Hindlimb muscle (tissue), 1 donor: ENCODE measurements around the gene CIB4. TPM values are rescaled to one million over a fixed set of nuclear protein-coding genes. Genes with fewer than 3 reads are reported as not detected.
"Not testable (repeated sequence)": the region's sequence is repeated elsewhere in the genome, so short reads cannot be mapped to it uniquely, and the experiment has no call there.

Experiments
- DNase-seq: peaks from one replicate; pipeline ENCODE4 v3.0.0-alpha.2; 2013
- polyA plus RNA-seq: library from polyadenylated mRNA; unstranded; fragments of 120-200 nt; gene quantifications from one replicate; pipeline ENCODE4 v1.2.1, GENCODE V29; 2013; ENCODE audit not compliant: insufficient read length

The CIB4 gene
- polyA plus RNA-seq, 1 donor: not detected

DNA sequence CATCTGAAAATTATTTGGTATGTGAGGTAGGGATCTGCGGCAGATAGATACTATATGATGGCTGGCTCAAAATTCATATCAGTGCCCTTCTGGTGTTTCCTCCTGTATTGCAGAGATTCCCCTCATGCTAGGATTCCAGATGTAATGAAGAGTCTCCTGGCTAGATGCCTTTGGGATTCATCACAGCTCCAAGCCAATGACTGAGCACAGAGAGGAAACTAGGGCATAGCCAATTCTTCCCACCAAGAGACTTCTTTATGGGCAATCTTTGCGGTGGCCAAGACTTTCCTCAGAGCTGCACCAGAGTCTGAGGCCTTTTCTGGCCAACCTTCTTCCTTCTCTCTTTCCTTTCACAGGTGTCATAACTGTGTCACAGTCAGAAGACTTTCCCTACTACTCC, 25.5 kb upstream of the CIB4 start:
- DNase-seq: no peak

DNA sequence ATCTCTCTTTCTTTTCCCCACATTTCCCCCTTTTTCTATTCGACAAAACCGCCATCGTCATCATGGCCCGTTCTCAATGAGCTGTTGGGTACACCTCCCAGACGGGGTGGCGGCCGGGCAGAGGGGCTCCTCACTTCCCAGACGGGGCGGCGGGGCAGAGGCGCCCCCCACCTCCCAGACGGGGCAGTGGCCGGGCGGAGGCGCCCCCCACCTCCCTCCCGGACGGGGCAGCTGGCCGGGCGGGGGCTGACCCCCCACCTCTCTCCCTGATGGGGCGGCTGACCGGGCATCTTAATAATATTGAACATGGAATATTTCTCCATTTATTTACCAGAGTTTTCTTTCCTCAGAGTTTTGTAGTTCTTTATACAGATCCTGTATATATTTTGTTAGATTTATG, 24.1 kb upstream of the CIB4 start:
- not testable (repeated sequence) for DNase-seq

DNA sequence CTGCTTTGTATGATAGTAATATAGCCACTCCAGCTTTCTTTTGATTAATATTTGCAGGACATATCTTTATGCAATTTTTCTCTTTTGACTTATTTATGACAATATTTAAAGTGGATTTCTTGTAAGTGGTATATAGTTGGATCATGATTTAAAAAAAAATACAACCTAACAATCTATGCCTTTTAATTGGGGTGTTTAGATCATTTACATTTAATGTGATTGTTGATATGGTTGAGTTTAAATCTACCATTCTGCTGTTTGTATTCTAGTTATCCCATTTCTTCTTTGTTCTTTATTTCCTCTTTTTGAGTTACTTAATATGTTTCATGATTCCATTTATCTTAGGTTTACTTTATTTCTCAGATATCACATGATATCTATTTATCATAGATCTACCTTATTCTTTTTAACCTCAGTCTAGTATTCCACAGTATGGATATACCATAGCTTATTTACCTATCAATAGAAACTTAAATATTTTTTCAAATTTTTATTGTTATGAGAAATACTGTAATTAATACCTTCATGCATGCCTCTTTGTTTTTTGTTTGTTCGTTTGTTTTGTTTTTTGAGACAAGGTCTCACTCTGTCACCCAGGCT, 19.3 kb upstream of the CIB4 start:
- no peak for DNase-seq

DNA sequence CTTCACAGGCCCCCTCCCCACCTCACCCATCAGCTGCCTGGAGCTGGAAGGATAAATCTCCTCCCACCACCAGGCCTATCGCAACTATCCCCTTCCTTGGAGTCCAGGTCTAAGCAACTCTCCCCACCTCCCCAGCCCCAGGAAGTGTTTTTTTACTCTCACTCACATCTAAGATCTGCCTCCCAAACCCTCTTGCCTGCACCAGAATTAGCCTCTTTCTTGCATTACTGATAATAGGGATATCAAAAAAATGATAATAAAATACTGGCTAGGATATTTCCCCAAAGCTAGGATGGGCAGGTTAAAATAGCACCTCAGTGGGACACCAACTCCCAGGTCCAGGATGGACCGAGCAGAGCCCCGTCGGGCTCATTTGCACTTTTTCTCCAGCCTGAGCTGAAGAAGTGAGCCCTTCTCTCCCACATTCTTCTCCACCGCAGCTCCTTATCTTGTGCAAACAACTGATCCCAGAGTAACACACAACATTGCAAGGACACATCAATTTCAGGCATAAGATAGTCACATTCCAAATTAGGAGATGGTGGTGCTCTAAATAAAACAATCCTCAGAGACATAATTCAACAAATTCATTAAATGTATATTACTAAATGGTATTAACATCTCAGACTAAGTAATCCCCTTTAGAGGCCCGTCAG, 17.7 kb upstream of the CIB4 start:
- DNase-seq: no peak

DNA sequence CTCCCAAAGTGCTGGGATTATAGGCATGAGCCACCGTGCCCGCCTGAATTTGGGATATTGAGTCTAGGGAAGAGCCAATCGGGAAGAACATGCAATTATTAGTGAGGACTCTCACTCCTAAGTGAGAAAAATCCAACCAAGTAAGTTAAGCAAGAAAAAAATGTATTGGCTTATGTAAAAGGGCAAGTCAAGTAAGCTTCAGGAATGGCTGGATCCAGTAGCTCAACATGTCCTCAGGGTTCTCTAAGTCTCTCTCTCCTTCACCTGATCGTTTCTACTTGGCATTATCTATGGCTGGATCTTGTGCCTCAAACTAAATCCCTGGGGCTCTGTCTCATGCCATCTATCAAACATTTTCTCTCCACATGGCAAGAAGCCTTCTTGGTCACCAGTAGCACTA, 16.1 kb upstream of the CIB4 start:
- DNase-seq: no peak

DNA sequence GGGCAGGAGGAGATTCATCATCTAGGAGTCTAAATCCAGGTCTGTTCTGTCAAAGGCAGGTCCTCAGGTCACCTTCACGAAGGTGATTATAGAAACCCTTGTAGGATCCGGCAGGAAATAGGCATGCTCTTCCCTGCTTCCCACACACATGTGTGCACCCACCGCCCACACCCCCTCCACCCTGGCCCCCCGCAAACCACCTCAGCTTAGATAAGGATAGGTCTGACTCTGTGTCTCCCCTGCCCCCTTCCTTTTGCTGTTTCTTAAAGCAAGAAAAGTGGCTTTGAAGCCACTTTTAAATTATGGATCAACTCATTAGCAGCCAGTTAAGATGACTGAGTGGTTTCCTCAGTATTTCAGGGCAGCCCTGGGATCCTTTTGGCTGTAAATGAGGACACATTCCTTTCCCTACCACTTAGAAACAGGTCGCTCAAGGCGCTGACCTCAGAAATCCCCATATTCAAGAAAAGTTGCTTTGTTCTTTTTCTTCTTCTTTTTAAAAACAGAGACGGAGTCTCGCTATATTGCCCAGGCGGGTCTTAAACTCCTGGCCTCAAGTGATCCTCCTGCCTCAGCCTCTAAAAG, 14.5 kb upstream of the CIB4 start:
- DNase-seq: no peak

- not testable (repeated sequence) for DNase-seq
Measured at GRCh38 chr2:26655120-26655519, 14.0 kb upstream of the CIB4 start.

DNA sequence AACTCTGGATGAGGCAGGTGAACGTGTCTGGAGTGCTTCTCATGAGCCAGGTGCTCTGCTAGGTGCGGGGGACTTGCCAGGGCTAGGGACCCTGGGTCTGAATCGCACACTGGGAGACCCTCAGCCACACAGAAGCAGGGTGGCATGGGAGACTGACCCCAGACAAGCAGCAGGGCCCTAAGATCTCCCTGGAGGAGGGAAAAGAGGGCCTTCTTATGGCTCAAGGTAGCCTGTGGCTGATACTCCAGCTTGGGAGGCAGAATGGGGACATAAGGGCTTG, 12.8 kb upstream of the CIB4 start:
- DNase-seq: no peak

DNA sequence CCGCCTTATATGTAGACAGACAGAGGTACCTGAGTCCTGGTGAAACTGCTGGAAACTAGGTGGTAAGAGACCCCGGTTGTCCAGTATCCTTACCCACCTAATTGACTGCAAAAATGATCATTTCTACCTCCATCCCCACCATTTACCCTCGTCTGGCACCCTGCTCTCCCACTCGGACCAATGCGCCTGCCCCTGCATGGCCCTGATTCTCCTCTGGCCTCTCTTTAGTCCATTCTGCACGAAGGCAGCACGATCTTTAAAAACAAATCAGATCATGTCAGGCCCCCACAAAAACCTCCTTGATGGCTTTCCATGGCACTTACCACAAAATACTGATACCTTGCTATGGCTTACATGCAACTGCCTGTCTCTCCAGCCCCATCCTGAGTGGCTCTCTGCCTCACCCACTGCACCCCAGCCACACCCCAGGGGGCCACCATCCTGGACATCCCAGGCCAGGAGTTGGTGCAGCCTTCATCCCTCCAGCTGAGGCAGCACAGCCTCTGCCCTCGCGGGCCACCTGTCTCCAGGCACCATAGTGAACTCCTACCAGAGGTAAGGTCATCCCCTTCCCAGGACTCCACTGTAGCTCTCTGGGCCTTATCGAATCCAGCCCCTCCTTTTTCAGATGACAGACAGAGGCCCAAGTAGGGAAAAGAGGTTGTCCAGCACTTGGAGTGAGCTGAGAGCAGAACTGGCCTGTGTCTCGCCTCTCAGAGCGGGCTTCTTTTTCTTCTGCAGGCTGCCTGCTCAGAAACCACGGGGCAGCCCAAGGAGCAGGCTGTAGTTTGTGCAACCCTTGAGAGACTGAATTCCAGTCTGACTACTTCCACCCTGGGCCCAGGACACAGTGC, 12.3 kb upstream of the CIB4 start:
- no peak for DNase-seq

DNA sequence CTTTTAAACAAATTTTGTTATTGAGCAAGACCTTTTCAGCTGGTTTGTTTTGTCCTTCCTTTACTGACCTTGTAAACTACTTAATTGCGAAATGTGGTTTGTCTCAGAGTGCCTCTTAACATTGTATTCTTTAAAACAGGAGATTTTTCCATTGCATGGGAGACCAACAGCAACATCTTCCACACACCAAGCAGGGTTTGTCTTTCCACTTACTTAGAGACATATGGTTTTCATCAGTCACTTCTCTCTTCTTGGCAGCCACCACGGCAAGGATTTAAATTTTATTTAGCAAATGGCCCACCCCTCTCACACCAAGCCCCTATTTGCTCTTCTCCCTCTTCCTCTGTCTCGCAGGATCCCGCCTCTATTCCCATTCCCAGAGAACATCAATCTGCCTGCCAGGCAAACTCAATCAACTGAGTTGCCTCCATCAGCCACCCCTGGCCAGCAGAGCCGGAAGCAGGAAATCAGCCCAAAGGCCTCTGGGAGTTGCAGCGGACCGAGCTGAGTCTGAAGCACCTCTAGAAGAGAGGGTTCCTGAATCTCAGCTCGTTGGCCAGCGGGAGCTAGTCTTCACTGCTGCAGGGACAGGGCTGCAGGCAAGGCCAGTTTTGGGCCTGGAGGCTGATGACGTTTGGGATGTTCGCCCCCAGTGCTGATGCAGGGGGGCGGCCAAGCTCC, 11.3 kb upstream of the CIB4 start:
- peak; percentile 80 for DNase-seq

DNA sequence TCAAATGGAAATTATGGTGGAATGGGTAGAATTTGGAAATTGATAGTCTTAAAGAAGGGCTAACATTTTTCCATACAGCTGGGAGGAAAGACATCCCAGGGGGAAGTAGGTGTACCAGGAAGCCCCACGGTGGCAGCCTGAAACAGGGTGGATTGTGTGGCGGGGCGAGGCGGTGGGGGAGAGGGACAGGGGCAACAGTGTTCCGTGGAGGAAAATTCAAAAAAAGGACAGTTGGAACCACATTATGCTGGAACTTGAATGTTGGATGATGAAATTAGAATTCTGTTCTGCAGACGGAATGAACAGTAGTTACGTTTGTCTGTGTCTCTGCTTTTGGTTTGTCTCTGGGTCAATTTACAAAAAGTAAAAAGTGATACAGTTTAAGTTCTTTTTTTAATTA, 10.6 kb upstream of the CIB4 start:
- DNase-seq: no peak

GRCh38 chr2:26651470-26651771, 10.3 kb upstream of the CIB4 start:
- no peak for DNase-seq

- no peak for DNase-seq
Measured at GRCh38 chr2:26650713-26651469, 9.7 kb upstream of the CIB4 start.

GRCh38 chr2:26649992-26650712, 9.0 kb upstream of the CIB4 start:
- DNase-seq: no peak

DNA sequence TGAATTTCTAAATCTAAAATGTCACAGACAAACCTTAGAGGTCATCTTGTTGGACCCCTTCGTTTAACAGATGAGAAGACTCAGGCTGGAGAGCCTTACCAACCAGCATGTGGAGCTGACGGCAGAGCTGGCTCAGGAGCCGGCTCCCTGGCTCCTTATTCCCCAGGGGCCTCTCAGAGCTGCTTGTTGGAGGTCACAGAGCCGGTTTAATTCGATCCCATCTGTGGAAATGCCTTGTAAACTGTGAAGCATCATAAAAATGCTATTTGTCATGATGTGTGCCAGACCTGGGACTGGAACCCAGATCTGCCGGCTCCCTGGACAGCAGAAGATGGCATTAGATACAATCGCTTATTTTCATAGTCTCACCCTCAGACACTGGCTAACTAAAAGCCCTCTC, 8.2 kb upstream of the CIB4 start:
- DNase-seq: no peak

GRCh38 chr2:26648516-26648915, 7.3 kb upstream of the CIB4 start:
- no peak for DNase-seq

- DNase-seq: no peak
Measured at GRCh38 chr2:26647981-26648380, 6.8 kb upstream of the CIB4 start.

DNA sequence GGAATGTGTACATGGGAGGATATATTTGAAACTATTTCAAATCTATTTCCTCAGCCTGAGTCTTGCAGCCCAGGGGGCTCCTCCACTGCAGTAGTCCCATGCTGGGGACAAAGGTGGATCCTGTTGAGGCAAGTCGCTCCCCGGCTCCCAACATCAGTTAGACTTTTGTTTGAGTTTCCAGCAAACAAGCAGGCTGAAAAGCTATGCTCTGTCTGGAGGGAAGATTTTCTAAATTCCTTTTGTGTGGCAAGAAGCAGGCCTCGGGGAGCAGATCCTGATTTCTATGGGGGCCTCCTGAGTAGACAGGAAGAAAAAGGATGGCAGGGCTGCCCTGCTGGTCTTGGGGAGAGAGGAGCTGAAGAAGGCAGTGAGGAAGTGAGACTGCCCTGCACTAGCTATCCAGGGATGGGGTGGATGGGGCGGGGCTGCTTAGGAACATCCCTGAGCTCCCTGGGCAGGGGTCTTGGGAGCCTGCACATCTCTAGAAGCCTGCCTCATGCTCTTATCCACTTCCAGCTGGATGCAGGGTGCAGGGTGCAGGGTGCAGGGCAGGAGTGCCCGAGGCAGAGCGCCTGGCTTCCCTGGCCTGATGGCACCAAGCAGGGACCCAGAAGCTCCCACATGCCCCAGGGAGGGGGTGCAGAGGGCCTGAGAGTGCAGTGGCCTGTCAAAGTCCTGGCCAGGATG, 6.0 kb upstream of the CIB4 start:
- no peak for DNase-seq

DNA sequence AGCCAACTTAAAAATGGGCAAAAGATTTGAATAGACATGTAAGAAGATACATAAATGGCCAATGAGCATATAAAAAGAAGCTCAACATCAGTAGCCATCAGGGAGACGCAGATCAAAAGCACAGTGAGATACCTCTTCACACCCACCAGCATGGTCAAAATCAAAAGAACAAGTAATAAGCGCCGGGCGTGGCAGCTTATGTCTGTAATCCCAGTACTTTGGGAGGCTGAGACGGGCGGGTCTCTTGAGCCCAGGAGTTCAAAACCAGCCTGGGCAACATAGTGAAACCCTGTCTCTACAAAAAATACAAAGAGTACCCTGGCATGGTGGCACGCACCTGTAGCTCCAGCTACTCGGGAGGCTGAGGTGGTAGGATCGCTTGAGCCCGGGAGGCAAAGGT, 4.6 kb upstream of the CIB4 start:
- no peak for DNase-seq

DNA sequence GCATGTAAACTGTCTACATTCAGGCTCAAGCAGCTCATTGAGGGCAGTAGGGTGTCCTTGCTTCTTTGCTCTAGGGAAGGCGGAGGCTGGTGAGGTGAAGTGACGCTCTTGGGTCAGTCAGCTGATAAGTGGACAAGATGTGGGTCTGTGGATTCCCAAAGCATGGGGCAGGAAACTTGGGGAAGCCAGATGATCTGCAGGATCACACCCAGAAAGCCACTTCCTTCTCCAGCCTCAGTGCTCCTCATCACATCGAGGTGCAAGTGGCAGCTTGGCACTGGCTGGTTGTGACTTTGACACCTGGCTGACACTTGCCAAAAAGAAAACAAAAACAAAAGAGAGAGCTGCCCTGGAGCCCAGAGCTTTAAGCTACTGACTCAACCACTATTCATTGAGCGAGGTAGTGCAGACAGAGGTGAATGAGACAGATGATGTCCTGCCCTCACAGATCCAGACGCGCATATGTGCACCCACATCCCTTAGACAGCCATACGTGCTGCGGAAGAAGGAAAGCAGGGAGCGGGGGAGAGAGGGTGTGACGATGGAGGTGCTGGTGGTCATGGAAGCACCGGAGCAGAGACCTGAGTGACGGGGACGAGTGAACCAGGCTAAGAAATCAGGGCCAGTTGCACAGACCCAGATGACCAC, 3.1 kb upstream of the CIB4 start:
- no peak for DNase-seq

- no peak for DNase-seq
Measured at GRCh38 chr2:26642429-26642828, 1.3 kb upstream of the CIB4 start.
